Activated CD8-positive, alpha-beta memory T cell treated with anti-CD3 and anti-CD28 coated beads, Interleukin-2, amount 50 U/mL, for 48 hours (primary cell): Measurements from ENCODE around the gene TMEM150A.
A peak's percentile ranks its signal among the peaks of the same experiment; 100 is the strongest.
"Not testable (repeated sequence)": the region's sequence is repeated elsewhere in the genome, so short reads cannot be mapped to it uniquely, and the experiment has no call there.

Experiments used
- DNase-seq: peaks from one replicate; pipeline ENCODE4 v3.0.0-alpha.2; 2020

The TMEM150A gene

GRCh38 chr2:85611705-85612587 is 9.4 kb upstream of the TMEM150A start, which contains the start of gene C2orf68:
Gene C2orf68, minus strand, starts transcription at chr2:85612066. Its CDS starts 82 bp downstream, at chr2:85611984.
- peak; percentile 94 for DNase-seq

- no peak for DNase-seq
These were observed 8.8 kb upstream of the TMEM150A start for GRCh38 chr2:85611217-85611704.

- DNase-seq: no peak
These were observed 5.0 kb upstream of the TMEM150A start for GRCh38 chr2:85607268-85608215.

- DNase-seq: no peak
These were observed 3.6 kb upstream of the TMEM150A start for GRCh38 chr2:85606116-85606455.

- DNase-seq: no peak
These were observed 3.1 kb upstream of the TMEM150A start for GRCh38 chr2:85605406-85606115.

- no peak for DNase-seq
These were observed 2.3 kb upstream of the TMEM150A start for GRCh38 chr2:85604568-85605339.

- DNase-seq: not testable (repeated sequence)
These were observed 1.6 kb upstream of the TMEM150A start for GRCh38 chr2:85604133-85604444.

- DNase-seq: no peak
These were observed 575 bp downstream of the TMEM150A start for GRCh38 chr2:85601771-85602475.

GRCh38 chr2:85600951-85601770 is 1.3 kb downstream of the TMEM150A start:
- DNase-seq: no peak

GRCh38 chr2:85600235-85600575 is 2.3 kb downstream of the TMEM150A start:
- no peak for DNase-seq

- DNase-seq: no peak
These were observed 2.8 kb downstream of the TMEM150A start for GRCh38 chr2:85599468-85600234.

- no peak for DNase-seq
These were observed 3.7 kb downstream of the TMEM150A start for GRCh38 chr2:85598594-85599340.

- DNase-seq: no peak
These were observed 5.3 kb downstream of the TMEM150A start for GRCh38 chr2:85597241-85597640.

- no peak for DNase-seq
These were observed 5.9 kb downstream of the TMEM150A start for GRCh38 chr2:85596486-85597143.

GRCh38 chr2:85596026-85596333 is 6.5 kb downstream of the TMEM150A start:
- no peak for DNase-seq

- peak; percentile 91 for DNase-seq
These were observed 7.0 kb downstream of the TMEM150A start, which contains the start of gene RNF181 for GRCh38 chr2:85595301-85596025. Gene RNF181, plus strand, starts transcription at chr2:85595745. Its CDS starts 19 bp downstream, at chr2:85595764.

GRCh38 chr2:85594715-85595300 is 7.7 kb downstream of the TMEM150A start:
- no peak for DNase-seq
